GM19463 (cell line): ENCODE results near the gene CAMTA1.

ENCODE experiments used
- ATAC-seq: cut with Tn5 transposase; IDR thresholded peaks from one replicate; pipeline ENCODE4 v1.9.1; 2021; ENCODE audit warnings: mild to moderate bottlenecking, moderate library complexity; ENCODE audit not compliant: unreplicated experiment

Gene CAMTA1

DNA sequence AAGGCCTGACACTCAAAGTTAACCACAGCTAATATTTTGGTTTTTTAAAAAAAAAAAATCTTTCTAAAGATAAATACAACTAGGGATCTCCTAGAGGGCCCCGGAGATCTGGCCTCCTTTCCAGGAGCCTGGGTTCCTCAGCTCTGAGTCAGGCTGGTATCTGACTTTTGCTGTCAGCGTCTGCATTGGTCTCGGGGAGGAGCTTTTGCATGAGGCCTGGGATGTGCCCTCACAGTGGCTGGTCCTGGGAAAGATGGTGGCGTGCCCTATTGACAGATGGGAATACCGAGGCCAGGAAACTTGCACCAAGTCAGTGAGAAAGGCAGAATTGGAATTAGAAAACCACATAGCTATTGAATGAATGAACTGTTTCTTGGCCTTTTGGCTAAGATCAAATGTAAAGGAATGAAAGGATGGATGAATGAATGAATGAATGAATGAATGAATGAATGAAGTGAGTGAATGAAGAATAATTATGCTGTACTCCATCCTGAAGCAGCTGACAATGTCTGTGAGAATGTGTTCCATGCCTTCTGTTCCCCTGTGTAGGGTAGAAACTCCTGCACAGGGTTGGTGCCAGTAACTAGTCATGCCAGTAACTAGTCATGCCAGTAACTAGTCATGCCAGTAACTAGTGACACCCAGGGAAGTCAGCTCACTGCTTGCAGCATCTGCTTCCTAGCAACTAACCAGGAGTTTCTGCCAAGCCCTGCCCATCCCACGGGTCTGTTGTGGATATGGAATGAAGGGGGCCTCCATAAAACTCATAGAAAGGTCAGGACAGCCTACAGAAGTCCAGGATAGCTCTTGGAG lies 743.3 kb downstream of the CAMTA1 start:
- ATAC-seq = no peak

DNA sequence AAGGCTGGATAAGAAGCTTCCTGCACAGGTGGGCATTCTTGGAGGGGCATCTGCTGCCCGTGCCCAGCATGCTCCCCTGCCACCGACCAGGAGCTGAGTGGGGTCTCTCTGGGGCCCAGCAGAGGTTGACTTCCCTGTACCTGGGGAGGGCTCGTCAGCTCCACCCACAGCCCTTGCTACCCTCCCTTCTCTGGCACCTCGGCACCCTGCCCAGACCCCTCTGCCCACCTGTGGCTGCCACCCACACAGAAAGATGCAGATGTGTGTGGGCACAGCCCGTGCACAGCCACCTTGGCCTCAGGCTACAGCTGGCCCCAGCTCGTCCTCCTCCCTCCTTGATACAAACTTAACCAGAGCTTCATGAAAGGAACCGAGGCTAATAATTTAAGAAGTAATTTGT lies 744.7 kb downstream of the CAMTA1 start:
- no peak for ATAC-seq

DNA sequence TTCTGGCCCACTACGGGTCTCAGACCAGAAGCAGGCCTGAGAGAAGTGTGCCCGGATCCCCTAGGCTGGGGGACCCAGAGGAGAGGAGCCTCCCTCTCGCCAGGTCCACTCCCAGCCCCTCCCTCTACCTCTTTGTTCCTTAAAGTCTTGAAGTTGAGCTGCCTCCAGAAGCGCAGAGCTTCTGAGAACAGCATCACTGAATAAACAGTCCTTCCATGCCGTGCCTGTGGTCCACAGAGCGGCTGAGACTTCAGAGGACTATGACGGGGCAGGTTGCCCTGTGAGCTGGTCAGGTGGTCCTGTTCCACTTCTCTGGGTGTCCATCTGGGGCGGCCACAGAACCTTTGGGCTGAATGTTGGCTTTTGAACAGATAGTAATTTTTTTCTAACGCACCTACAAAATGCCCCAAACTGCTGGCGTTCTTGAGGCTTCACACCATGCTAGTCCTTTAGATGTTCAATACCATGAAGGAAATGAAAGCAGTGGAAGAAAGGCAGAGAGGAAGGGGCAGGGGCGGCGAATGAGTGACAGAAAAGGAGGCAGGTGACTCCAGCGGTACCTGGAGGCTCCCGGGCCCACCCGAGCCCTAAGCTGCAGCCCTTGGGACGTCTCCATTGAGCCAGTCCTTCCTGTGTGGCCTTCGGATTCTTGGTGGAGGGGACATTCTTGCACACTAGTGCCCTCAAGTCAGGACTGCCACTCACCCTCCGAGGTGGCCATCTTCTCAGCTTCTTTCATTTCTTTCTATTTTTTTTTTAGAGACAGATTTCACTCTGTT lies 746.5 kb downstream of the CAMTA1 start:
- no peak for ATAC-seq

DNA sequence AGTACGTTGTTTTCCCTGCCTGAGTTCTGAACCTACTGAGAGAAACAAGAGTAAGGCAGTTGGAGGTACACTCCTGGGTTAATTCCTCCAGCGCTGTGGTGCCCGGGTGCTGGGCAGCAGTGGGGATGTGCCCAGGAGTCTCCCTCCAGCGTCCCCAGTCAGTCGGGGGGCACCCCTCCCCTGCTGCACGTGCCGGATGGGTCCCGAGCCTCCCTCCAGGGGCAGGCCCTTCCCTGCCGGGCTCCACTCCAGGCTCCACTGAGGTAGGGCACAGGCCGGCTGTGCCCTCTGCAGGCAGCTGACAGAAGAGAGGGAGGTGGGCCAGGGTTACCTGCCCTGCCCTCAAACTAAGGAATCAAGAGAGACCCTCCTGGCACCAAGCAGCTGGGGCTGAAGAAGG lies 747.8 kb downstream of the CAMTA1 start:
- no peak for ATAC-seq

GRCh38 chr1:7534061-7534825 lies 749.0 kb downstream of the CAMTA1 start:
- ATAC-seq = no peak

- ATAC-seq = no peak
These were observed 749.8 kb downstream of the CAMTA1 start for GRCh38 chr1:7535016-7535415.

DNA sequence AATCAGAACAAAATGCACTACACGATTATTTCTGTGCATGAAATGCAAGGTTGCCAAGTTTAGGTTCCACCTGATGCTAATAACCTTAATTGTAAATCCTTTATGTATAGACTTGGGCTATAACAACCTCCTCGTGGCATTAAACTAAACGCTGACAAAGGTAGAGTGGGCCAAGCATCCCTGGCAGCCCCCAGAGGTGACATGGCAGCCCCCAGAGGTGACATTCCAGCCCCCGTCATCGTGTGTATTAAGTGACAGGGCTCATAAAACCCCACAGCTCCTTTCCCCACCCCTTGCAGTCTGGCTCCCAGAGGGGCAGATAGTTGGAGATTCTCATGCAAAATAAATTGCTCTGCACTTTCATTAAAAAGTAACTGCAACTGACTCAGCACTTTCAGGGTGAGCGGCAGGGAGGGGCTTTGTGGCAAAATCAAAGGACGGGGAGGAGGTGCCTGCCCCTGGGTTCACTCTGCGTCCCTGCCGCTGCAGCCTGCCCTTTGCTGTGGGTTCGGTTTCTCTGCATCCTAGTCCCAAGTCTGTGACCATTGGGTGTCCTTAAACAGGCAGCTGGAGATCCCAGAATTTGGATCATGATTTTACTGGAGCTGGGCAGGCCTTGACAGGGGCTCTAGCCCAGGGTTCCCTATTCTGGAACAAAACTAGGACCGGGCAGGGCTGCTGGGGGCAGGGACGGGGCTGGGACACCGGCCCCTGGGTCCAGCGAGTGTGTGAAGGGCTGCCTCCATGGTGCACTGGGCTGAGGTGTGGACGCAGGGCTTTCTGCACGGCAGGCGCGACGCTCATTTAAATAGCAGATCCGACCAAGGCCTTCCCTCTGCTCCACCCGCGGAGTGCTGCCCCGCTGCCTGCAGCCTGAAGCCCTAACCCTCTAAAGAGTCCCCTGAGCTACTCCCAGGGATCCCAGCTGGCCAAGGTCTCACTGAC lies 751.0 kb downstream of the CAMTA1 start:
- no peak for ATAC-seq

DNA sequence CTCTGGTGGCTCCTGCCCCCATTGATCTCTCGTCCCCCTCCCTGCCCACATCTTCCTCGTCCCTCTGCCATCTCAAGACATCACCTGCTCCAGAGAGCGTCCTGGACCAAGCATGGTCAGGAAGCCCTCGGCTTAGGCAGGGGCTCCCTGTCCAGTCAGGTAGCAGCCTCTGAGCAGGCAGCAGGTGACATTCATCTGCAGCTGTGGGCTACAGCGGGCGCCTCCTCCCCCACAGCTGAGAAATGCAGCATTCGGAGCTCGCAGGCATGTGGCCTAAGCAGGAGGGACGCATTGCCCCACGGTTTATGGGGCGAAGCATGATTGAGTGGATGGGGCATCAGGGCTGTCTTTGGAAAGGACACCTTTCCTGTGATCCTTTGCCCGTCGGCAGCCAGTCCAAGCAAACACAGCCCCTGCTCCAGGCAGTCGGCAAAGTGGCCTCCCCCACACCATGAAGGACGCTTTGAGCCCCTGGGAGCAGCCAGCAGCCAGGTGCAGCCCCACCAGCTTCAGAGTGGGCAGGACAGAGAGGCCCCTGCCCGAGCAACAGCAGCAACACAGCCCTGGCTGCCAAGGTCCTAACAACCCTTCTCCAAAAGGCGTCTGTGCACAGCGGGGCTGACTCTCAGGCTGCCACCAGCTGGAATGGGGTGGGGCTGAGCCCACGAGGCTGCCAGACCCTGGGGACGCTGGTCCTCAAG lies 751.8 kb downstream of the CAMTA1 start:
- no peak for ATAC-seq

GRCh38 chr1:7538033-7538432 lies 752.8 kb downstream of the CAMTA1 start:
- no peak for ATAC-seq

DNA sequence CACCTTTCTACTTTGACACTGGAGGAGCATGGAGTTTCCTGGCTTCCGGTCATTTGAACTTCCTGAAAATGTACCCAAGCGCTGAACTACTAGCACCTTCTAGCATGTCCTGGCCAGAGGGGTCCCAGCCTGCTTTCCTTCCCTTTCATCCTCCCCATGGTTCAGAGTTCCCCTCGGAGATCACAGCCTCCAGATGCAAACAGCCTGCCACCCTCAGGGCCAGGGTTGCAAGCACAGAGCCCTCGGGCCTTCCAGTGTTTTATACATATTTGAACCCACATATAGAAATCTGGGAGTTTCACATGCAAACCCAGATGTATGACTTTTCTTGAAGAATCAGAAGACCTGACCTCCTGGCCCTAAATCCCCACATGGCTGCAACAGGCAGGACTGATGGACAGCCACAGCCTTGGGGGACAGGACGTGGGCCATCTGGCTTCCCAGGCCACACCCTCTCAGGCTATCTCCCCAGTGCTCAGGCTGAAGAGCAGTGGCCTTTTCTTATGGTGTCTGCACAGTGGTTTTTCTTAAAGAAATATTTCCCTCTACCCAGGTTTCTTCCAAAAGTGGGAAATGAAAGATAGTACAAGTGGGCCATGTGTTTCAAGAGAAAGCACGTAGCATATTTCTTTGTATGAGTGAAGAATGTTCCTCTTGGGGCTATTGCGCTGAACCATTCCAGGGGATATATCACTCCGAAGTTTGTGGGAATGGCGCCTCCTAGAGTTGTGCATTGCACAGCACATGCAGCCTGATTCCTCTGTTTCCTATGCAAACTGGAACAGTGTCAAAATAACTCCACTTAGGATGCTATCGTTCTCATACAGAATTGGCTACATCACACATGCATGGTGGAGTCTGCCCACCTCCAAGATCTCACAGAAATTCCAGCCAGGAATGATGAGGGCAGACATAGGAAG lies 753.9 kb downstream of the CAMTA1 start:
- ATAC-seq = no peak

GRCh38 chr1:7539769-7540175 lies 754.5 kb downstream of the CAMTA1 start:
- no peak for ATAC-seq

GRCh38 chr1:7540816-7541215 lies 755.6 kb downstream of the CAMTA1 start:
- ATAC-seq = no peak

DNA sequence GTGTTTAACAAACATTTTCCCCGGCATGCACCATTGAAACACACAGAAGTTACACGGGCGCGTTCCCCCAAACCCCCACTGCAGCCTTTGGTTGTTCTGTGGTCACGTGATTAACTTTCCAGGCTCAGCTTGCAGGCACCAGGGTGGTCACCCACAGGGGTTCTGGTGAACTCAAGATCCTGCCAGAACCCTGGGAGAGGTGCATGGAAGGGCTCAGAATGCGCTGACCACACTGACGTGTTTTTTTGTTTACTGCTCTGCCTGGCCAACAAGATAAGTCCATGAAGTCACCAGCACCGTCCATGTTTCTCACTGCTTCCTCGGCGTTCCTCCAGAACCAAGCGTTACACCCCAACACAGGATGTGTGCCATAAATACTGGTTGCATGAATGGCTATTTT lies 756.4 kb downstream of the CAMTA1 start:
- ATAC-seq = no peak

- ATAC-seq = no peak
These were observed 758.5 kb downstream of the CAMTA1 start for GRCh38 chr1:7543718-7544090.

DNA sequence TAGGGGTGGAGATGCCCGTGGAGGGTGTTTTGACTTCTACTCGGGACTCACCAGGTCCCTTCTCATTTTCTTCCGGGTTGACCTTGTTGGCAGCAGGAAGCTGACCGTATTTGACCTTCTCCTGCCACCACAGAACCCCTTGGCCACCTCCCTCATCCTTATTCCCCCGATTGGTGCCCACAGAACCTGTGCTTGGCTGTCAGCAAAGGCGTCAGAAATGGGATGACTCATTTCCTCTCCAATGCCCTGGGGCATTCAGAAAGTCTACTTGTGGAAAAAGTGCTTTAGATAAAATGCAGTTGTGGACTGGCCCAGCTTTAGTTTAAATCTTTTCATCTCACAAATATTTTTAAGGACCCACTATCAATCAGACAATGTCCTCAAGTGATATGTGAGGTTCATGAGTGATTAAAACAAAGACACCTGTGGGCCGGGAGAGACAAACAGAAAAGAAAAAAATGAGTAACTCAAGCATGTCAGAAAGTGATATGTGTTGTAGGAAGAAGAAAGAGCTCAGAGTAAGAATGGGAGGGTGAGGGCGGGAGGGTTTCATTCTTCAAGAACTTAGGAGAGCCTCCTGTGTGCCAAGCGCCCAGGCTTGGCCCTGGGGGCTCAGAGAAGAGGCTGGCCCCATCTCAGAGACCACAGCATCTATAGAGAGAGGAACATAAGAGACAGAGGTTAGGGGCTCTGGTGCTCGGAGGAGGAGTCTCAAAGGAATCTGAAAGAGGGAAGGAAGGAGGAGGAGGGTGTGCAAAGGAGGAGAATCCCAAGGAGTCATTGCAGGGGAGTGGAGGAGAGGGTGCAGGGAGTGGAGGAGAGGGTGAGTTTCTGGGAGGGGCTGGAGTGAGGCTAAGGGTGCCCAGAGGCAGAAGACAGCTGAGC lies 764.3 kb downstream of the CAMTA1 start:
- ATAC-seq = no peak

DNA sequence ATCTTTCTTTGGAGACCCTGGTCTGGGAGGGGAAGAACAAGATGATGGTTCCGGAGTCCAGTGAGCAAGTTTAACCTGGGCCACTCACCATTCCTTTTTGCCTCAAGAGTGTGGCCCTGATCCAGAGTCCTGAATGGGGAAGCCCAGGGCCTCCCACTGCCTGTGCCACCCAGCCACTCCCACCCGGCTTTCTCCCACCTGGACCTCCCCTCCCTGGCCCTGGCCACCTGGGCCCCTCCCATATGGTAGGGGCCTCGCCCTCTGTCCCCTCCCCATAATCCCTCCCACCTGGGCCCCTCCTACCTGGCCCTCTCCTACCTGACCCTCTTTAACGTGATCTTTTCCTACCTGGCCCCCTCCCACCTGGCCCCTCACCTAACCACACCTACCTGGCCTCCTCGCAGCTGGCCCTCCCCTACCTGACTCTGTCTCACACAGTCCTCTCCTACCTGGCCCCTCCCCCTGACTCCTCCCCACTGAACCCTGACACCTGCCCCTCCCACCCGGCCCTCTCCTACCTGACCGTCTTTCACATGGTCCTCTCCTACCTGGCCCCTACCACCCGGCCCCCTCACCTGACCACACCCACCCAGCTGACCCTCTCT lies 765.1 kb downstream of the CAMTA1 start:
- no peak for ATAC-seq

DNA sequence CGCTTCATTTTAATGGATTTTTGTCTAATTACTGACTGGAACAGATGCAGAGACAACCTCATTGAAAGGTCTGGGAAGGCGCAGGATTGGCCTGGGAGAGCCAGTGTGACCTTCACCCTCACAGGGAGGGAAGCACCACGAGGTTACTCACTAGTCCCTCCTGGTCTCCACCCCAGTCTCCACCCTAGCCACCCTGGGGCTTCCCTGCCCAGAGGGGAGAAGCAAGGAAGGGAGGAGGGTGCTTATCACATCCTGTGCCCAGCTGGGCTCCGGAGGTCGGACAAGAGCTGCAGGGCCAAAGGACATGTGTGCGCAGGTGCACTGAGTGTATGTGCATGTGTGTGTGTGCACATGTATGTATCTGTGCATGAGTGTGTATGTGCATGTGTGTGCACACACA lies 765.7 kb downstream of the CAMTA1 start:
- no peak for ATAC-seq
